SK-N-MC (cell line): ENCODE data around the gene CTSA.

Experiments used
- EZH2 ChIP-seq: fragments of 200-600 bp; sonication (generic); IDR thresholded peaks from one replicate; pipeline ENCODE4 v1.6.1; 2017; ENCODE audit warnings: antibody characterized with exemption
- POLR2AphosphoS5 ChIP-seq: IDR thresholded peaks from 2 replicates; pipeline ENCODE4 v1.6.1; 2012; ENCODE audit warnings: mild to moderate bottlenecking, low read depth, low read length, borderline replicate concordance

GRCh38 chr20:45948261-45948733 is 57.2 kb downstream of the CTSA start:
- no peak for TF ChIP-seq EZH2
- peak; percentile 41; the same call in 1 of the 2 replicates for TF ChIP-seq POLR2AphosphoS5
